ENCODE data around the gene ACCSL.

ACCSL gene

DNA sequence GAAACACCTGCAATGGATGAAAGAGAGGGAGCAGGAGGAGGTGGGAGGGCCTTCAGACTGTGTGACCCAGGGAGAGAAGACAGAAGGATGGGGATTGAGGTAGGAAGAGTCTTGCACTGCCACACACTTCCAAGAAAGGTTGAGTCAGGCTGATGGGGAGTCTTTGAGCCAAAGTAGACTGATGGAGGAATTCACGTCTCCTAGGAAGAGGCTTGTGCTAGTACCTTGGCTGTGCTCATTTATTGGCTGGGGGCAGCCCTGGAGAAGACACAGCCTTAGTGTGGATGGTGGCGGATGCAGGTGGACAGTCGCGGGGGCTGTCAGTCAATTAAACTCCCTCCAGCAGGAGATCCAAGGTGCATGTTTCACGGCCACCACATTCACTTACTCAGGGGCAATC lies 16.2 kb upstream of the ACCSL start:
- Mint-ChIP-seq H3K36me3 (no peaks in the 10 kb centered on the region), H3K4me3 (no peak overlapping the region), H3K27me3 (peaks cover 67% of the 10 kb centered on the region), H3K27ac (no peak overlapping the region), H3K4me1 (no peaks in the 10 kb centered on the region), H3K9me3 (no peaks in the 10 kb centered on the region)
- no peak for ATAC-seq

DNA sequence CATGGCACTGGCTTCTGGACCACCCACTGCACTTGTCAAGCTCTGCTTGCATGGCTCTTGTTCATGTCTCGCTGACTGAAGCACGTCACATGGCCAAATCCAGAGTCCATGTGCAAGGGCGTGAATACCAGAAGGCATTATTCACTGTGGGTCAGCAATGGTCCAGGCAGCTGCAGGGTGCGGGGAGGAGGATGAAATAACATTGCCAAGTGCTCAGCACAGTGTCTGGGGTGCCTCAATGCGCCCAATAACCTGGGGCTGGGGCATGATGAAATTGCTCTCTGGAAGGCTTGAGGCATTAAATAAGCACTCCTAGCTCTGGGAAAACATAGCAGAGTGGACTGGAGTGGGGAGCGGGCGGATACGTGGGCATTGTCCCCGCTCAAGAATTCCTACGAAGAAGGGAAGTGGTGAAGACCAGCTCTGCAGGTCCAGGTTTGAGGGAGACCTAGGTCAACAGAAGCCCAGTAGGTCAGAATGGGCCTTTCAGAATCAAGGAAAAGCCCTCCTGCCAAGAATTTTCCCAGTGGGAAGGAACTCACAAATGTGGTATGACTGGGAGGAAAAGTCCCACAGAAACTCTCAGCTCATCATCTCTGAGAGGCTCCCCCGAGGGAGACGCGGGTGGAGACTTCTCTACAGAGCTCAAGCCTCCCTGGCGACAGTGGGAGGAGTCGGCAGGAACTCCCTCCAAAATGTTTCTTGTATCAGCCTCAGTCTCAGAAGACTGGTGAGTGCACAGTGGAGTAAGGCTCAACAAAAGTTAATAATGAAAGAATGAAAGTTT lies 15.3 kb upstream of the ACCSL start:
- no peaks in the 10 kb centered on the region for H3K9me3 Mint-ChIP-seq
- ATAC-seq, result no peak
- no peak overlapping the region for H3K27ac Mint-ChIP-seq
- H3K4me1 Mint-ChIP-seq, result no peaks in the 10 kb centered on the region
- H3K27me3 Mint-ChIP-seq, result peaks cover 58% of the 10 kb centered on the region
- no peak overlapping the region for H3K4me3 Mint-ChIP-seq
- no peaks in the 10 kb centered on the region for H3K36me3 Mint-ChIP-seq

DNA sequence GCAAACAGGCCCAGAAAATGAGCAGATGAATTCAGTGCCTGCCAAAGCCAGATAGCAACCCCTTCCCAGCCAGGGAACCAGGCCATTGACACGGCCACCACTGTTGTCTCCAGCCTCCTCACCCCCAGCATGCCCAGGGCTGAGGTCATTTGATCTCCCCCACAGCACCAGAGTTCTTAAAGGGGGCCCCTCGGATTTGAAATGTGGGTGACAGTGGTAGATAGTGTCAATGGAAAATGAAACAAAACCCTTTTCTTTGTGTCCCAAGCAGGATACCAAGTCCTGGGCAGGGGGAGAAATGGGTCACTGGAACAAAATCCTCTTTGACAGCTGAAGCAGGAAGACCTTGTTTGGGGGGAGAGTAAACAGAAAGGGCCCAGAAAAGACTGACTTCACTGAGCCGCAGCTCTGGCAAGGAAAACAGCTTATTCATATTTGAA lies 14.3 kb upstream of the ACCSL start:
- H3K36me3 Mint-ChIP-seq, result no peaks in the 10 kb centered on the region
- no peak overlapping the region for H3K4me3 Mint-ChIP-seq
- peaks cover 65% of the 10 kb centered on the region for H3K27me3 Mint-ChIP-seq
- no peaks in the 10 kb centered on the region for H3K9me3 Mint-ChIP-seq
- H3K27ac Mint-ChIP-seq, result no peak overlapping the region
- ATAC-seq, result no peak
- H3K4me1 Mint-ChIP-seq, result no peaks in the 10 kb centered on the region

DNA sequence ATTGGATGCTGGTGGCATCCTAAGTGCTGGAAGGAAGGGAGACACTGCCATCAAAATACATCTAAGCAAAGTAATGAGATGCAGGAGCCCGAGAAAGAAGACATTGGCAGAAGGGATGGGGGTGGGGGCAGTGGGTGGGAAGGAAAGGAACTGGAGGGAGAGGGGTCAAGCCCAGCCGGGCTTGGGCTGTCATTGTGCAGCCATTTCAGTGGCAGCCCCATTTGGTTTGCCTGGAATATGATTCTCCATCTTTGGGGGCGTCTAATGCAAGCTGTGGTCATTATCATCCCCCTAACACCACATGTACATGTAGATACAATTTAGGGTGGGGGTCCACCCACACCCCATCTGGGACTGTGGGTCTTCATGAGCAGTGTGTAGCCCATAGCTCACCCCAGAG lies 13.9 kb upstream of the ACCSL start:
- Mint-ChIP-seq H3K36me3 (no peaks in the 10 kb centered on the region), H3K9me3 (no peaks in the 10 kb centered on the region), H3K27me3 (peaks cover 65% of the 10 kb centered on the region), H3K27ac (no peak overlapping the region), H3K4me1 (no peaks in the 10 kb centered on the region), H3K4me3 (no peak overlapping the region)
- no peak for ATAC-seq

DNA sequence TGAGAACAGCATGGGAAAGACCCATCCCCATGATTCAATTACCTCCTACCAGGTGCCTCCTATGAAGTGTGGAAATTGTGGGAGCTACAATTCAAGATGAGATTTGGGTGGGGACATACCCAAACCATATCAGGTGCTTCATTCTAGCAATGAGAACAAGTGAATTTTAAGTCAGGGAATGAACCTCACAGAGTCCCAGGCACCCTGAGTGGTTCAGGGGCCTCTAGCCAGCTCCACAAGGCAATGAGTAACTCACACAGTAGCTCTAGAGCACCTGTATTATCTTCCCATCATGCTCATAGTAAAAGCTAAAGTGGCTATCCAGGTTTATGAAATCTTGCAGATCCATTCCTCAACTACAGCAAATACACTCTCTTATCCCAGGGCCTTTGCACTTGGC lies 13.1 kb upstream of the ACCSL start:
- Mint-ChIP-seq H3K9me3 (no peaks in the 10 kb centered on the region), H3K36me3 (no peaks in the 10 kb centered on the region), H3K27me3 (peaks cover 57% of the 10 kb centered on the region), H3K4me3 (no peak overlapping the region), H3K4me1 (no peaks in the 10 kb centered on the region), H3K27ac (no peak overlapping the region)
- no peak for ATAC-seq

DNA sequence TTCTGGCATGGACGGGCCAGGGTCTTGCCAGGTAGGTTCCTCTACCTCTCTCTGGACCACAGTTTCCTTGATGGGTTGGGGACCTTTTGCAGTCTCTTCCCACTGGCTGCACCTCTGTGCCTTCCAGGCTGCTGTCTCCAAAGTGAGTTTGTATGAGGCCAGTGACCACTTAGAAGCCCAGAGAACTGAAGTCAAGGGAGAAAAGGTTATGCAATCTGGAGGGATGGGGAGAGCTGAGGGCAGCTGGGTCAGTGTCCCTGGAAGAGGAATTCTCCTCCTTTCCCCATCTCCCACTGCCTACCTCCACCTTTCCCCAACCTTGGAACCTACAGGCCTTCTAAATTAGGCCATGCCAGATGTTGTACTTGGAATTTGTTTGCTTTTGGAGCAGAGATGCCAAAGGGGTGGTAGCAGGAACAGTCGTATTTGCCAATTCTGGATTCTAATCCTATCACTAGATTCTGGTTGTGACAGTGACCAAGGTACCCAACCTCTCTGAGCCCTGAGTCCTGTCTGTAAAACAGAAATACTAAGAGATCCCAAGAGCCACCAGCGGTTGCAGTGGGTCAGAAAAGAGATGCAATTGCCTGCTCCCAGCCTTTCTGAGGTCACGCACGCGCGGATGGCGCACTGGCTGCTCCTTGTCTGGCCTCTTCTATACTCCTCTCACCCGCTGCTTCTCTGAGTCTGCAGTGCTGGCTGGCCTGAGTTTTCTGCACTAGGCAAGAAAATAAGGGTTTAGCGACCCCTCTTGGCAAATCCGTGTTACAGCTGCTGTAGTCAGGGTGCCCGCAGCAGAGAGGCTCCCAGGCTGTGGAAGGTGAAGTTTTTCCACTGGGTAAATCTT lies 10.7 kb upstream of the ACCSL start:
- Mint-ChIP-seq H3K9me3 (peaks cover 6% of the 10 kb centered on the region), H3K4me3 (no peak overlapping the region), H3K36me3 (peaks cover 5% of the 10 kb centered on the region), H3K27me3 (peaks cover 33% of the 10 kb centered on the region), H3K4me1 (no peaks in the 10 kb centered on the region), H3K27ac (no peak overlapping the region)
- no peak for ATAC-seq

DNA sequence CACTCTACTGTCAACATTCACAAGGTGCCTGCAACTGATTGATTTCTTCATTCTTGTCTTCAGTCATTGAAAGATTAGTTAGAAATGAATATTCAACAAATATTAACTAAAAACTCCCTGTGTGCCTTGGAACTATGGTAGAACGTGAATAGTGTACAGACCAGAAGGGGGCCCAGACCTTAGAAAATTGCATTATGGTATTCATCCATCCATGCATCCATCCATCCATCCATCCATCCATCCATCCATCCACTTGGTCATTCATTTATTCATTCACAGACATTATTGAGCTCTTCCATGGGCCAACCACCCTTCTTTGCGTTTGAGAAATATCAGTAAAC lies 10.2 kb upstream of the ACCSL start:
- Mint-ChIP-seq H3K36me3 (peaks cover 5% of the 10 kb centered on the region), H3K9me3 (peaks cover 6% of the 10 kb centered on the region), H3K4me3 (no peak overlapping the region), H3K27ac (no peak overlapping the region), H3K27me3 (peaks cover 27% of the 10 kb centered on the region), H3K4me1 (no peaks in the 10 kb centered on the region)
- ATAC-seq, result no peak

DNA sequence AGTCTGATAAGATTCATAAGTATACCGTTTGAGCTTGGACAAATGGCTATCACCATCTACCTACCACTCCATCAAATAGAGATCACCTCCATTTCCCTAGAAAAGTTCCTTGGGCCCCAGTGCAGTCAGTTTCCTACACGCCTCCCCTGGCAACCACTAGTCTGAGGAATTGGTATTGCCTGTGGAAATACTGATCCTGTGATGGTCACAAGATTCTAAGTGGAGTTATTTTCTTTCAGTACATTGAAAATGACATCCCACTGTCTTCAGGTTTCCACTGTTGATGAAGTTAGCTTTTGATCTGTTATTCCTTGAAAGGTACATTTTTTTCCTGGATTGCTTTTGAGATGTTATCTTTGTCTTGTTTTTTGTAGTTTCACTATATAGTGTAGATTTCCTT lies 4.6 kb upstream of the ACCSL start:
- Mint-ChIP-seq H3K36me3 (peaks cover 5% of the 10 kb centered on the region), H3K4me3 (no peak overlapping the region), H3K27me3 (peaks cover 15% of the 10 kb centered on the region), H3K4me1 (no peaks in the 10 kb centered on the region), H3K9me3 (peaks cover 6% of the 10 kb centered on the region), H3K27ac (no peak overlapping the region)
- no peak for ATAC-seq

DNA sequence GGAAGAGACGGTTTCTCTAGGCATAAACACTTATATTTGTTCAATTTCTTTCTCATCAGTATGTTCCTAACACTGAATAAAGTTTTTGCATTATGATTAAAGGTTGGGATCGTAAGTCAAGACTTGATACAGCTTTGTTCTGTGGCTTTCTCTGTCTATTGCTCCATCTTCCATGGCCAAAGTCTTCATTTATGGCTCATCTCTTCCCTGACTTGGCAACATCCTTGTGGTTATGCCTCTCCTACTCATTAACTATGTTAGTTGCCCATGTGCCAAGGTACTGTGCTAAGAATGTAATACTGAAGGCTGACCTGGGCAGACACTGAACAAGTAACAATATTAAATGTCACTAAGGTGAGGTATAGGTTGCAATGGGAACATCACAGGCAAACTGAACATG lies 1.6 kb upstream of the ACCSL start:
- Mint-ChIP-seq H3K4me3 (no peak overlapping the region), H3K27me3 (peaks cover 27% of the 10 kb centered on the region), H3K4me1 (no peaks in the 10 kb centered on the region), H3K9me3 (peaks cover 2% of the 10 kb centered on the region), H3K36me3 (peaks cover 5% of the 10 kb centered on the region), H3K27ac (no peak overlapping the region)
- ATAC-seq, result peak; percentile 22

DNA sequence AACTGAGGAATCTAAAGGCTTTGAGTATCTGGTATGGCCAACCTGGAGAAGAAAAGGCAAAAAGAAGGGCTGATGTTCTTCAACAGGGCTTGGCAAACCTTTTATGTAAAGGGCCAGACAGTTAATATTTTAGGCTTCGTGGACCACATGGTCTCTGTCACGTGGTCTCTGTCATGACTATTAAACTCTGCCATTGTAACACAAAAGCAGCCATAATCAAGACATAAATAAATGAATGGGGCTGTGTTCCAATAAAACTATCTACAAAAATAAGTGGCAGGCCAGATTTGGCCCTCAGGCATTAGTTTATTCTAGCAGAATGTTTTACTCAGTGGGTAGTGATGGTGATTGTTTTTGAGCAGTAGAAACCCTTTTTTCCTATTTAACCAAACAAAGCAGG lies 483 bp upstream of the ACCSL start:
- Mint-ChIP-seq H3K4me3 (no peak overlapping the region), H3K9me3 (no peaks in the 10 kb centered on the region), H3K36me3 (no peaks in the 10 kb centered on the region), H3K4me1 (no peaks in the 10 kb centered on the region), H3K27ac (no peak overlapping the region), H3K27me3 (peaks cover 27% of the 10 kb centered on the region)
- no peak for ATAC-seq

DNA sequence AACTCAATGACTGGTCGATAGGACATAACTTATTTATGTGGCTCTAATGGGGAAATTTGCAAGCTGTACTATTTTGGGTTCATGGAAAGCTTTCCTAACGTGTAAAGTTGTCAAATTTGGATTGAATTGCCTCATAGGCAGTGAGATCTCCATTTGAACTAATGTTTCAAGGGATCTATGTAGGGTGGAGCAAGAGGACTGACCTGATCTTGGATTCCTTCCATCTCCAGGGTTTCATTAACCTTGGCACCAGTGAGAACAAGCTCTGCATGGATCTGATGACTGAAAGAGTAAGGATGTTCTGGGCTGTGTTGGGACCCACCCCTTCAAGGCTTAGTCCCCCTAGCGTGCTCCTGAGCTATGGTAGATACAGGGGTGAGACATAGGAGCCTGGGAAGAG lies 2.1 kb downstream of the ACCSL start:
- Mint-ChIP-seq H3K27ac (no peak overlapping the region), H3K36me3 (no peaks in the 10 kb centered on the region), H3K9me3 (no peaks in the 10 kb centered on the region), H3K4me1 (no peaks in the 10 kb centered on the region), H3K4me3 (no peak overlapping the region), H3K27me3 (peaks cover 27% of the 10 kb centered on the region)
- ATAC-seq, result no peak

DNA sequence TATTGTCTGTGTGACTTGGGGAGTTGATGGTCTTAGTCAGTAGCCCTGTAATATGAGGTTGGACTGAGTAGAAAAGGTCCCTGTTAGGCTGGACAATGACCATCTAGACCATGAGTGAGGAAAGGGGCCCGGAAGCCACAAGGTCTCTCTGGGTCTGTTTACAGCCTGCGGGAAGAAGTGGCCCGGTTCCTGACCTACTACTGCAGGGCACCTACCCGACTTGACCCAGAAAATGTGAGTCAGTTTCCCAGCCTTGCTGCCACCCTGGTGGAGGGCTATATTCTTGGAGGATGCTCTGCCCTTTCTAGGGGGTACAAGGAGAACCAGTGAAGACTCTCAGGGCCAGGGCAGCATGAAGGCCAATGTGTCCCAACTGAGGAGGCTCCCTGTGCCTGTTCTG lies 3.4 kb downstream of the ACCSL start:
- peaks cover 27% of the 10 kb centered on the region for H3K27me3 Mint-ChIP-seq

DNA sequence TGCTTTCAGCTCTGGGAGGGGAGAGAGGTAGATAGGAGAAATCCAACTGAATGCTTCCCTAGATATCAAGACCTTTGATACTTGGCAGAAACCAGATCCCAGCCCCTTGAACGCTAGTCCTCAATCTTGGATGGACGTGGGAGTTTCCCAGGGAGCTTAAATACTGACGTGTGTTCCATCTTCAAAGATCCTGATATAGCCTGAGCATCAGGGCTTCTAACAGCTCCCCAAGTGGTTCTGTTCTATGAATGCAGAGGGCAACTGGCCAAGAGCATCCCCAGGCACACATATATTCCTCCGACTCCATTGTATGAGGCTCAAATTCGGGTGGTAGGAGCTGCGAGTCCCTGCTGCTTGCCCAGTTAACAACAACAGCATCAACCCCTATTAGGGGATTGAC lies 9.6 kb downstream of the ACCSL start:
- Mint-ChIP-seq H3K27ac (no peak overlapping the region), H3K36me3 (no peaks in the 10 kb centered on the region), H3K9me3 (no peaks in the 10 kb centered on the region), H3K4me3 (no peak overlapping the region), H3K27me3 (no peaks in the 10 kb centered on the region), H3K4me1 (no peaks in the 10 kb centered on the region)
- no peak for ATAC-seq

More for the DNA sequence above, 3.4 kb downstream of the ACCSL start:
- H3K36me3 Mint-ChIP-seq, result no peaks in the 10 kb centered on the region
- H3K4me1 Mint-ChIP-seq, result no peaks in the 10 kb centered on the region
- H3K9me3 Mint-ChIP-seq, result no peaks in the 10 kb centered on the region
- H3K4me3 Mint-ChIP-seq, result no peak overlapping the region
- ATAC-seq, result no peak
- H3K27ac Mint-ChIP-seq, result no peak overlapping the region

DNA sequence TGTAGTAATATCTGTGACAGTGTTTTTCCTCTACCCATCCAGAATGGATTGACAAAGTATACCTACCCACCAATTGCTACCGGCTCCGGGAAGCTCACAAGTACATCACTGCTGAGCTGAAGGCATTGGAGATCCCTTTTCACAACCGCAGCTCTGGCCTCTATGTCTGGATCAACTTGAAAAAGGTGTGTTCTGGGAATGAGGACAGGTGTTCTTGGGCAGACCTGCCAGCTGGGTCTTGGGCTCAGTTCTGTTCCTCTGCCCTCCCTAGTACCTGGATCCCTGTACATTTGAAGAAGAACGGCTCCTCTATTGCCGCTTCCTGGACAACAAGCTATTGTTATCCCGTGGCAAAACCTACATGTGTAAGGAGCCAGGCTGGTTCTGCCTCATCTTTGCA lies 10.5 kb downstream of the ACCSL start:
- H3K36me3 Mint-ChIP-seq, result no peaks in the 10 kb centered on the region
- H3K27ac Mint-ChIP-seq, result no peak overlapping the region
- no peaks in the 10 kb centered on the region for H3K27me3 Mint-ChIP-seq
- ATAC-seq, result no peak
- H3K9me3 Mint-ChIP-seq, result no peaks in the 10 kb centered on the region
- H3K4me1 Mint-ChIP-seq, result no peaks in the 10 kb centered on the region
- H3K4me3 Mint-ChIP-seq, result no peak overlapping the region

DNA sequence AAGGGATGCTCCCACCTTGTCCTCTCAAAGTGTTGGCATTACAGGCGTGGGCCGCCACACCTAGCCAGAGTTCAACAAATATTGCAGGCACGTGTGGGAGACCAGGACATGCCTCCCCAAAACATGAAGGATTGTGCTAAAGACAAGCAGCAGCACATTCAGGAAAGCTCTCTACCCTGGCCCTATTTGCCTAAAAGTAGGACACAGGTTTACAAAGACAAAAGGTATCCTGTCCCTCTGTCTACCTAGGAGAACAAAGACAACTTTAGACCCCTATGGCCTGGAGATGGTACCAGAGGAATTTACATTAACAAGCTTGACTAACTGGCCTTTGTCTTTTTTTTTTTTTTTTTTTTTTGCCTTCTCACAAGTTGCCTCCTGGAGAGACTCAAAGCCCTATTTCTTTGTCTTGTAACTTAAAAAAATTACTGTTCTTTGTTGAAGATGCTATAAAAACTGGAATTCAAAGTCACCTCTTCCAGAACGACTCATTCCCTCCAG lies 17.4 kb downstream of the ACCSL start:
- Mint-ChIP-seq H3K27me3 (no peaks in the 10 kb centered on the region), H3K4me1 (peaks cover 19% of the 10 kb centered on the region), H3K9me3 (no peaks in the 10 kb centered on the region), H3K4me3 (peak overlapping the region; percentile 87), H3K36me3 (peaks cover 6% of the 10 kb centered on the region), H3K27ac (peak overlapping the region; percentile 95)
- no peak for ATAC-seq

Data from stimulated activated memory B cell treated with anti-CD40 and anti-IgM and Interleukin-4, amounts not matched to agents 10 μg/mL and 1 μg/mL and 100 μg/mL, for 72 hours (primary cell).